IMR-90 (cell line): Measurements from ENCODE around the gene ACE. TPM values are rescaled to one million over a fixed set of nuclear protein-coding genes. Genes with fewer than 3 reads are reported as not detected.

Experiments used
- ATAC-seq: fragments of 200-7000 bp; cut with Tn5 transposase; 2 replicates; pipeline ENCODE4 v1.9.1; 2020; ENCODE audit warnings: low read depth, mild to moderate bottlenecking, moderate library complexity
- BruUV-seq: library from RNA; stranded (reverse); fragments of 400-500 nt; replicated peaks from 2 replicates; lab custom pipeline; 2021; lab: Mats Ljungman, UMichigan
- CTCF ChIA-PET: fragments of 300-600 bp; formaldehyde crosslinking; extraction: SDS; loops from one replicate; lab custom pipeline; 2021; ENCODE audit warnings: antibody characterized with exemption; lab: Yijun Ruan, JAX
- POLR2A ChIA-PET: fragments of 300-600 bp; sonication (Branson Sonifier 250); formaldehyde crosslinking; loops from one replicate; lab custom pipeline; 2022; ENCODE audit warnings: antibody characterized with exemption; ENCODE audit not compliant: unreplicated experiment; lab: Charles Lee
- DNase-seq: peaks from one replicate; pipeline ENCODE4 v3.0.0; 2013
- H2AFZ ChIP-seq: replicated peaks from 2 replicates; pipeline ENCODE3; 2013; ENCODE audit warnings: low read length, mild to moderate bottlenecking; ENCODE audit not compliant: poor library complexity
- H2AK5ac ChIP-seq: 2 replicates; pipeline ENCODE4 v1.6.1; 2013; ENCODE audit warnings: low read depth, low read length, inconsistent platforms
- H2AK9ac ChIP-seq: replicated peaks from 2 replicates; pipeline ENCODE3; 2013; ENCODE audit warnings: mild to moderate bottlenecking, low read depth, low read length, moderate library complexity; ENCODE audit not compliant: poor library complexity
- H2BK120ac ChIP-seq: 2 replicates; pipeline ENCODE4 v1.6.1; 2013; ENCODE audit warnings: low read depth, low read length, inconsistent platforms
- H2BK15ac ChIP-seq: 3 replicates; pipeline ENCODE4 v1.6.1; 2013; ENCODE audit warnings: low read depth, low read length, inconsistent platforms
- H2BK20ac ChIP-seq: 2 replicates; pipeline ENCODE4 v1.6.1; 2013; ENCODE audit warnings: low read depth, mild to moderate bottlenecking, inconsistent platforms, low read length, moderate library complexity
- H2BK5ac ChIP-seq: 2 replicates; pipeline ENCODE4 v1.6.1; 2013; ENCODE audit warnings: mild to moderate bottlenecking, low read depth, low read length, inconsistent platforms; ENCODE audit not compliant: poor library complexity, severe bottlenecking
- H3K14ac ChIP-seq: replicated peaks from 2 replicates; pipeline ENCODE4 v1.6.1; 2013; ENCODE audit warnings: low read depth, low read length, inconsistent platforms
- H3K18ac ChIP-seq: 2 replicates; pipeline ENCODE4 v1.6.1; 2013; ENCODE audit warnings: low read depth, low read length, control low read depth
- H3K23ac ChIP-seq: 2 replicates; pipeline ENCODE4 v1.6.1; 2013; ENCODE audit warnings: low read depth, low read length, inconsistent platforms
- H3K27ac ChIP-seq: 2 replicates; pipeline ENCODE4 v1.5.1; 2013; ENCODE audit warnings: mild to moderate bottlenecking, control low read depth, low read length; ENCODE audit not compliant: insufficient read depth
- H3K27me3 ChIP-seq: 2 replicates; pipeline ENCODE4 v1.6.1; 2013; ENCODE audit warnings: low read length; ENCODE audit not compliant: control insufficient read depth, insufficient read depth
- H3K36me3 ChIP-seq: 2 replicates; pipeline ENCODE4 v1.6.1; 2013; ENCODE audit warnings: low read length, mixed read lengths; ENCODE audit not compliant: control insufficient read depth, insufficient read depth
- H3K4ac ChIP-seq: 2 replicates; pipeline ENCODE4 v1.6.1; 2013; ENCODE audit warnings: low read depth, low read length, inconsistent platforms
- H3K4me1 ChIP-seq: 2 replicates; pipeline ENCODE4 v1.6.1; 2013; ENCODE audit warnings: low read length, mixed read lengths; ENCODE audit not compliant: control insufficient read depth, insufficient read depth
- H3K4me2 ChIP-seq: 2 replicates; pipeline ENCODE4 v1.6.1; 2013; ENCODE audit warnings: low read depth, mild to moderate bottlenecking, control low read depth, low read length, moderate library complexity
- H3K4me3 ChIP-seq: 2 replicates; pipeline ENCODE4 v1.5.1; 2013; ENCODE audit warnings: low read depth, mild to moderate bottlenecking, control low read depth, low read length, moderate library complexity; ENCODE audit not compliant: insufficient read depth
- H3K56ac ChIP-seq: 2 replicates; pipeline ENCODE4 v1.6.1; 2013; ENCODE audit warnings: low read length, inconsistent platforms; ENCODE audit not compliant: insufficient read depth; ENCODE audit errors: extremely low read depth
- H3K79me1 ChIP-seq, 2 experiments: 2 replicates each; pipeline ENCODE4 v1.6.1; 2013; ENCODE audit warnings: low read length in 2 of 2, inconsistent platforms in 1 of 2, low read depth in 1 of 2
- H3K9ac ChIP-seq: 2 replicates; pipeline ENCODE4 v1.6.1; 2013; ENCODE audit warnings: low read depth, low read length, control low read depth
- H3K9me1 ChIP-seq: 2 replicates; pipeline ENCODE4 v1.6.1; 2013; ENCODE audit warnings: low read length, inconsistent platforms; ENCODE audit not compliant: insufficient read depth
- H3K9me3 ChIP-seq: 2 replicates; pipeline ENCODE4 v1.6.1; 2013; ENCODE audit warnings: low read length; ENCODE audit not compliant: control insufficient read depth, insufficient read depth
- H4K20me1 ChIP-seq: 2 replicates; pipeline ENCODE4 v1.6.1; 2013; ENCODE audit warnings: low read length, inconsistent platforms; ENCODE audit not compliant: insufficient read depth
- H4K5ac ChIP-seq: 2 replicates; pipeline ENCODE4 v1.6.1; 2013; ENCODE audit warnings: mild to moderate bottlenecking, low read depth, low read length, control low read depth
- H4K8ac ChIP-seq, 2 experiments: 2 replicates each; pipeline ENCODE4 v1.6.1; 2013; ENCODE audit warnings: low read depth in 2 of 2, low read length in 2 of 2, control low read depth in 1 of 2, inconsistent platforms in 1 of 2
- H4K91ac ChIP-seq: 2 replicates; pipeline ENCODE4 v1.6.1; 2013; ENCODE audit warnings: low read depth, low read length, inconsistent platforms; ENCODE audit not compliant: insufficient read depth
- BHLHE40 ChIP-seq: fragments of 150-350 bp; IDR thresholded peaks from 2 replicates; pipeline ENCODE4 v1.6.1; 2016; ENCODE audit warnings: mild to moderate bottlenecking, low read depth, low read length
- CEBPB ChIP-seq: IDR thresholded peaks from 2 replicates; pipeline ENCODE4 v1.6.1; 2012; ENCODE audit warnings: low read depth, low read length, improper control_type of control experiment
- CHD1 ChIP-seq: IDR thresholded peaks from 2 replicates; pipeline ENCODE4 v1.6.1; 2012; ENCODE audit warnings: low read depth, low read length, improper control_type of control experiment
- CTCF ChIP-seq: conservative IDR thresholded peaks from 2 replicates; pipeline ENCODE4 v1.5.1; 2012; ENCODE audit warnings: mild to moderate bottlenecking, low read depth, low read length, improper control_type of control experiment
- ELK1 ChIP-seq: fragments of 150-350 bp; IDR thresholded peaks from 2 replicates; pipeline ENCODE4 v1.6.1; 2016; ENCODE audit warnings: low read depth, mild to moderate bottlenecking, low read length, moderate library complexity, borderline replicate concordance
- FOS ChIP-seq: fragments of 150-350 bp; IDR thresholded peaks from 2 replicates; pipeline ENCODE4 v1.6.1; 2016; ENCODE audit warnings: low read depth, low read length
- MAFK ChIP-seq: IDR thresholded peaks from 2 replicates; pipeline ENCODE4 v1.6.1; 2012; ENCODE audit warnings: low read depth, low read length, improper control_type of control experiment
- MAZ ChIP-seq: IDR thresholded peaks from 2 replicates; pipeline ENCODE4 v1.6.1; 2012; ENCODE audit warnings: low read depth, mild to moderate bottlenecking, low read length, improper control_type of control experiment, moderate library complexity, borderline replicate concordance
- MXI1 ChIP-seq: IDR thresholded peaks from 2 replicates; pipeline ENCODE4 v1.6.1; 2012; ENCODE audit warnings: low read depth, mild to moderate bottlenecking, low read length, moderate library complexity, borderline replicate concordance
- NFE2L2 ChIP-seq: fragments of 150-350 bp; IDR thresholded peaks from 2 replicates; pipeline ENCODE4 v1.6.1; 2016; ENCODE audit warnings: low read depth, mild to moderate bottlenecking, low read length
- POLR2A ChIP-seq: IDR thresholded peaks from 2 replicates; pipeline ENCODE4 v1.6.1; 2012; ENCODE audit warnings: mild to moderate bottlenecking, low read depth, low read length
- RAD21 ChIP-seq: IDR thresholded peaks from 2 replicates; pipeline ENCODE4 v1.6.1; 2012; ENCODE audit warnings: low read length, improper control_type of control experiment
- RCOR1 ChIP-seq: IDR thresholded peaks from 2 replicates; pipeline ENCODE4 v1.6.1; 2012; ENCODE audit warnings: mild to moderate bottlenecking, low read length, improper control_type of control experiment; ENCODE audit not compliant: insufficient replicate concordance
- RFX5 ChIP-seq: IDR thresholded peaks from 2 replicates; pipeline ENCODE4 v1.8.0; 2012; ENCODE audit warnings: low read depth, mild to moderate bottlenecking, low read length, moderate library complexity
- SMC3 ChIP-seq: fragments of 150-350 bp; IDR thresholded peaks from 2 replicates; pipeline ENCODE4 v1.6.1; 2016; ENCODE audit warnings: low read depth, mild to moderate bottlenecking, antibody characterized with exemption, low read length, moderate library complexity
- USF2 ChIP-seq: fragments of 150-350 bp; IDR thresholded peaks from 2 replicates; pipeline ENCODE4 v1.6.1; 2017; ENCODE audit warnings: mild to moderate bottlenecking, antibody characterized with exemption, low read length, low read depth
- whole genome bisulfite sequencing, 2 experiments: methylation state at CpG; one replicate each; pipeline versions ENCODE4 v1.1.5 to v1.1.7; 2013; ENCODE audit warnings: missing lambda C conversion rate in 2 of 2; ENCODE audit not compliant: insufficient read length in 1 of 2; ENCODE audit errors: extremely low coverage in 2 of 2; 5-methylcytosine and 5-hydroxymethylcytosine counted together
- dilution Hi-C: fragments of 300-500 bp; cut with HindIII; formaldehyde crosslinking; loops from one replicate; pipeline ENCODE4 v1.14.3; 2018; ENCODE audit warnings: low sequenced_read_pairs; ENCODE audit not compliant: unreplicated experiment
- in situ Hi-C: fragments of 300-500 bp; cut with MboI; formaldehyde crosslinking; loops from 3 replicates; pipeline ENCODE4 v1.14.3; 2019; ENCODE audit warnings: low sequenced_read_pairs, inconsistent platforms, mixed read lengths
- intact Hi-C: fragments of 100-400 bp; cut with micrococcal nuclease; formaldehyde crosslinking; loops from 2 replicates; pipeline ENCODE4 v1.10.0; 2022
- polyA plus RNA-seq, 3 experiments: library from polyadenylated mRNA; depleted of rRNA; stranded (reverse); fragments of >200 nt; gene quantifications; 2 replicates each; pipeline ENCODE4 v1.2.3, GENCODE V29; 2012; ENCODE audit warnings: low replicate concordance in 1 of 3
- total RNA-seq: library from RNA; depleted of rRNA; stranded (reverse); fragments of >200 nt; gene quantifications from 2 replicates; pipeline ENCODE4 v1.2.3, GENCODE V29; 2012

Gene ACE
- total and polyA plus RNA-seq, 2 of the 4 experiments (the other 2 are of a cell fraction), result 1.4 to 5.8 TPM

- Histone ChIP-seq H4K8ac (no peak overlapping the region), H3K27me3 (no peaks in the 10 kb centered on the region), H3K4ac (no peak overlapping the region), H3K4me3 (no peak overlapping the region), H3K9me1 (no peaks in the 10 kb centered on the region), H3K36me3 (no peaks in the 10 kb centered on the region), H4K91ac (no peak overlapping the region), H2BK5ac (no peak overlapping the region), H4K5ac (no peak overlapping the region), H2BK120ac (no peak overlapping the region), H3K4me2 (no peak overlapping the region), H3K18ac (no peak overlapping the region), H3K9ac (no peak overlapping the region), H2BK15ac (no peak overlapping the region), H2AK9ac (no peak overlapping the region), H3K14ac (no peak overlapping the region), H3K9me3 (no peaks in the 10 kb centered on the region), H2AFZ (no peak overlapping the region), H2AK5ac (no peak overlapping the region), H3K23ac (no peak overlapping the region), H3K4me1 (peaks cover 4% of the 10 kb centered on the region), H4K20me1 (no peaks in the 10 kb centered on the region), H3K56ac (no peak overlapping the region), H3K27ac (no peak overlapping the region), H2BK20ac (no peak overlapping the region), H3K79me1 (no peaks in the 10 kb centered on the region)
- TF ChIP-seq RFX5, result no peak
- TF ChIP-seq RCOR1, result no peak
- no peak for TF ChIP-seq MXI1
- no peak for TF ChIP-seq SMC3
- TF ChIP-seq CTCF, result no peak
- no peak for TF ChIP-seq BHLHE40
- TF ChIP-seq POLR2A, result no peak
- TF ChIP-seq FOS, result no peak
- no peak for TF ChIP-seq ELK1
- TF ChIP-seq USF2, result no peak
- TF ChIP-seq CHD1, result no peak
- no peak for TF ChIP-seq NFE2L2
- TF ChIP-seq MAZ, result no peak
- no peak for TF ChIP-seq CEBPB
- TF ChIP-seq MAFK, result no peak
- no peak for TF ChIP-seq RAD21
- ATAC-seq (no peak), DNase-seq (no peak)
- WGBS, 2 experiments, result 100% methylated on average over 1 of the region's 8 CpGs; no CpG with 5 or more reads in 1 of the 2 experiments
- BruUV-seq, result no TSS peak
- dilution Hi-C loops (no loop called here), intact Hi-C loops (no loop called here), in situ Hi-C loops (no loop called here)
- ChIA-PET POLR2A (no interaction called here), CTCF (no interaction called here)
Observed at GRCh38 chr17:63442074-63442473, 34.8 kb upstream of the ACE start.
